HepG2 (cell line): ENCODE results near the gene ADIPOR2. TPM values are rescaled to one million over a fixed set of nuclear protein-coding genes. Genes with fewer than 3 reads are reported as not detected.

ENCODE experiments used
- ATAC-seq: fragments of 200-7000 bp; cut with Tn5 transposase; 3 replicates; pipeline ENCODE4 v1.9.1; 2020; ENCODE audit warnings: mild to moderate bottlenecking, moderate library complexity
- BruUV-seq: library from RNA; stranded (reverse); fragments of 400-500 nt; replicated peaks from 2 replicates; lab custom pipeline; 2021; lab: Mats Ljungman, UMichigan
- CTCF ChIA-PET: fragments of 300-600 bp; formaldehyde crosslinking; extraction: SDS; loops from one replicate; lab custom pipeline; 2021; ENCODE audit warnings: low total read pairs, inconsistent platforms, low intra/inter-chr PET ratio; lab: Yijun Ruan, JAX
- POLR2A ChIA-PET: fragments of 350-600 bp; sonication (Branson Sonifier 250); formaldehyde crosslinking; loops from one replicate; lab custom pipeline; 2020; ENCODE audit warnings: antibody characterized with exemption, inconsistent platforms; lab: Yijun Ruan, JAX
- DNase-seq: peaks from one replicate; pipeline ENCODE4 v3.0.0-alpha.2; 2015; ENCODE audit warnings: low spot score
- FAIRE-seq: peaks from 3 replicates; lab custom pipeline; 2011; peaks lifted over from hg19 to GRCh38; lab: Jason Lieb, UNC
- H2AFZ ChIP-seq: one replicate; pipeline ENCODE4 v1.6.1; 2011; ENCODE audit warnings: low read length, inconsistent platforms
- H3K27ac ChIP-seq: fragments of 300-600 bp; 3 replicates; pipeline ENCODE4 v1.8.0; 2011; ENCODE audit warnings: mixed run types, mild to moderate bottlenecking, mixed read lengths, low read length, inconsistent platforms; ENCODE audit not compliant: insufficient read depth; ENCODE audit errors: extremely low read length
- H3K27me3 ChIP-seq, 2 experiments: fragments of 200-600 bp in 1 of 2; 2 replicates in 1 of 2; 3 replicates in 1 of 2; pipeline versions ENCODE4 v1.6.0 to v1.8.0; 2011; ENCODE audit warnings: low read length in 2 of 2, mild to moderate bottlenecking in 2 of 2, moderate library complexity in 2 of 2, inconsistent platforms in 1 of 2; ENCODE audit not compliant: insufficient read depth in 2 of 2, control insufficient read depth in 1 of 2
- H3K36me3 ChIP-seq, 2 experiments: fragments of 200-600 bp in 1 of 2; replicated peaks in 1 of 2; 2 replicates in 1 of 2; 3 replicates in 1 of 2; pipeline versions ENCODE4 v1.5.1 to v1.8.0; 2011; ENCODE audit warnings: low read length in 2 of 2, inconsistent platforms in 1 of 2; ENCODE audit not compliant: insufficient read depth in 2 of 2, control insufficient read depth in 1 of 2
- H3K4me1 ChIP-seq: 2 replicates; pipeline ENCODE4 v1.5.1; 2012; ENCODE audit warnings: low read length, inconsistent platforms; ENCODE audit not compliant: insufficient read depth
- H3K4me2 ChIP-seq: 2 replicates; pipeline ENCODE4 v1.6.0; 2011; ENCODE audit warnings: low read depth, low read length, inconsistent platforms
- H3K4me3 ChIP-seq, 3 experiments: fragments of 200-600 bp in 1 of 3; sonication (generic), shearing (Covaris generic) in 1 of 3; replicated peaks in 1 of 3; 2 replicates each; pipeline ENCODE4 v1.5.1; 2011 to 2016; ENCODE audit warnings: low read length in 3 of 3, inconsistent platforms in 2 of 3, low read depth in 2 of 3, mild to moderate bottlenecking in 2 of 3, control low read depth in 1 of 3, mixed read lengths in 1 of 3; ENCODE audit not compliant: insufficient read depth in 1 of 3
- H3K79me2 ChIP-seq: one replicate; pipeline ENCODE4 v1.6.1; 2011; ENCODE audit warnings: low read length, inconsistent platforms; ENCODE audit not compliant: insufficient read depth
- H3K9ac ChIP-seq: 2 replicates; pipeline ENCODE4 v1.6.0; 2011; ENCODE audit warnings: mild to moderate bottlenecking, low read depth, low read length, inconsistent platforms; ENCODE audit not compliant: insufficient read depth
- H3K9me3 ChIP-seq: 2 replicates; pipeline ENCODE4 v1.5.1; 2012; ENCODE audit warnings: mild to moderate bottlenecking, low read length
- H4K20me1 ChIP-seq: 2 replicates; pipeline ENCODE4 v1.6.0; 2011; ENCODE audit warnings: inconsistent platforms, mild to moderate bottlenecking, low read length, moderate library complexity; ENCODE audit not compliant: insufficient read depth
- EHMT2 ChIP-seq: fragments of 200-600 bp; sonication (generic); IDR thresholded peaks from 2 replicates; pipeline ENCODE4 v1.7.0; 2017; ENCODE audit warnings: antibody characterized with exemption, low read depth, low read length, borderline replicate concordance
- KLF12 ChIP-seq: sonication (generic); formaldehyde crosslinking; IDR thresholded peaks from 2 replicates; pipeline ENCODE4 v1.4.0; 2020; ENCODE audit warnings: missing genetic modification reagents, borderline replicate concordance
- RAD51 ChIP-seq: fragments of 450-650 bp; IDR thresholded peaks from 2 replicates; pipeline ENCODE4 v1.6.1; 2016; ENCODE audit warnings: borderline replicate concordance
- SMAD1 ChIP-seq: sonication (generic); formaldehyde crosslinking; IDR thresholded peaks from 2 replicates; pipeline ENCODE4 v1.4.0; 2020; ENCODE audit warnings: missing genetic modification reagents, low read depth, mild to moderate bottlenecking, borderline replicate concordance
- TP53 ChIP-seq: sonication (generic); formaldehyde crosslinking; conservative IDR thresholded peaks from 2 replicates; pipeline ENCODE4 v1.4.0; 2020; ENCODE audit warnings: missing genetic modification reagents
- ZNF670 ChIP-seq: sonication (generic); formaldehyde crosslinking; IDR thresholded peaks from 2 replicates; pipeline ENCODE4 v1.8.0; 2022; ENCODE audit warnings: mild to moderate bottlenecking, missing genetic modification reagents, borderline replicate concordance
- WGBS: methylation state at CpG from one replicate; pipeline ENCODE4 v1.1.6; 2017; ENCODE audit warnings: low lambda C conversion rate; 5-methylcytosine and 5-hydroxymethylcytosine counted together
- in situ Hi-C: cut with HindIII; loops from 2 replicates; pipeline ENCODE4 v1.10.0; 2017; ENCODE audit warnings: low pct_unique_long_range_greater_than_20kb; ENCODE audit not compliant: extremely low pct_ligation_motif_present
- intact Hi-C: fragments of 100-400 bp; cut with micrococcal nuclease; formaldehyde crosslinking; loops from one replicate; pipeline ENCODE4 v1.10.0; 2022; ENCODE audit not compliant: unreplicated experiment
- polyA plus RNA-seq, 8 experiments: library from polyadenylated mRNA; depleted of rRNA in 3 of 8; stranded (reverse) in 7 of 8; unstranded in 1 of 8; fragments of >200 nt; fragmentation: Illumina TruSeq in 4 of 8; extraction: Trizol in 4 of 8; gene quantifications; 2 replicates each; pipeline versions ENCODE4 v1.2.1 to v1.2.3, GENCODE V29; 2011 to 2016; ENCODE audit warnings: low read depth in 4 of 8, missing spikeins in 1 of 8, mixed read lengths in 1 of 8; ENCODE audit not compliant: insufficient read depth in 1 of 8
- total RNA-seq, 5 experiments: library from RNA; depleted of rRNA; stranded (reverse); fragments of >200 nt; fragmentation: Illumina TruSeq; extraction: Trizol; gene quantifications; 2 replicates each; pipeline ENCODE4 v1.2.3, GENCODE V29; 2016; ENCODE audit warnings: low read depth in 1 of 5

The ADIPOR2 gene
- total and polyA plus RNA-seq, 2 of the 13 experiments (the other 11 are each of a cell fraction or from before 2014, with no cell fraction given) = 35.2 to 52.2 TPM

- no peak for TF ChIP-seq KLF12
These were observed 136.2 kb downstream of the ADIPOR2 start (continued) for GRCh38 chr12:1826867-1827705.

- intact Hi-C loops = no loop called here
- Histone ChIP-seq H2AFZ (no peak overlapping the region), H4K20me1 (no peaks in the 10 kb centered on the region), H3K4me1 (peaks cover 37% of the 10 kb centered on the region), H3K27ac (no peak overlapping the region), H3K4me2 (no peak overlapping the region), H3K9me3 (no peaks in the 10 kb centered on the region), H3K27me3 (peaks cover 10 to 39% of the 10 kb centered on the region in 2 experiments; a peak in 4 of 5 replicates), H3K79me2 (no peaks in the 10 kb centered on the region), H3K9ac (no peak overlapping the region), H3K36me3 (no peaks in the 10 kb centered on the region), H3K4me3 (no peak overlapping the region)
- ChIA-PET POLR2A (no interaction called here), CTCF (no interaction called here)
- WGBS = 59% methylated on average over 11 of the region's 38 CpGs
- ATAC-seq (no peak), DNase-seq (no peak), FAIRE-seq (no peak)
- TF ChIP-seq RAD51 = no peak
- TF ChIP-seq SMAD1 (CRISPR knock-in tag) = no peak
- no peak for TF ChIP-seq EHMT2
- no peak for TF ChIP-seq TP53 (CRISPR knock-in tag)
- TF ChIP-seq ZNF670 (CRISPR knock-in tag) = no peak
- in situ Hi-C loops = no loop called here
- no TSS peak for BruUV-seq
These were observed 137.2 kb downstream of the ADIPOR2 start for GRCh38 chr12:1827826-1828805.
